K562 (cell line): ENCODE results near the gene CACNA1C. TPM values are rescaled to one million over a fixed set of nuclear protein-coding genes. Genes with fewer than 3 reads are reported as not detected.

Experiments used
- ATF3 ChIP-seq, 2 experiments: fragments of 450-650 bp in 1 of 2; sonication (generic) in 1 of 2; formaldehyde crosslinking in 1 of 2; IDR thresholded peaks in 1 of 2; conservative IDR thresholded peaks in 1 of 2; 2 replicates each; pipeline versions ENCODE4 v1.6.1 to v1.8.1; 2016 to 2023; ENCODE audit warnings: mild to moderate bottlenecking in 2 of 2, moderate library complexity in 2 of 2, inconsistent platforms in 1 of 2, missing genetic modification reagents in 1 of 2
- CHD7 ChIP-seq: fragments of 200-600 bp; sonication (generic); IDR thresholded peaks from one replicate; pipeline ENCODE4 v1.6.1; 2012; ENCODE audit warnings: mild to moderate bottlenecking, low read depth, low read length, inconsistent platforms
- MAZ ChIP-seq, 2 experiments: fragments of 450-650 bp in 1 of 2; sonication (generic) in 1 of 2; formaldehyde crosslinking; IDR thresholded peaks in 1 of 2; conservative IDR thresholded peaks in 1 of 2; 2 replicates each; pipeline versions ENCODE4 v1.4.0 to v1.5.0; 2020; ENCODE audit warnings: mild to moderate bottlenecking in 1 of 2, missing genetic modification reagents in 1 of 2
- NCOA1 ChIP-seq: fragments of 450-650 bp; IDR thresholded peaks from 2 replicates; pipeline ENCODE4 v1.6.1; 2016; ENCODE audit warnings: low read depth
- ZNF609 ChIP-seq: sonication (generic); formaldehyde crosslinking; IDR thresholded peaks from 2 replicates; pipeline ENCODE4 v1.8.1; 2023; ENCODE audit warnings: missing genetic modification reagents, mild to moderate bottlenecking, borderline replicate concordance
- ZNF77 ChIP-seq: fragments of 250-450 bp; sonication (Bioruptor Pico); IDR thresholded peaks from 2 replicates; pipeline ENCODE4 v1.5.0; 2020
- polyA plus RNA-seq, 8 experiments: library from polyadenylated mRNA; depleted of rRNA in 4 of 8; stranded (reverse) in 5 of 8; unstranded in 3 of 8; fragments of >200 nt; fragmentation: Nextera tagmentation in 2 of 8; fragmentation: Illumina TruSeq in 1 of 8; extraction: Ambion mirVana in 2 of 8; extraction: Trizol in 1 of 8; gene quantifications; 2 replicates each; pipeline versions ENCODE4 v1.2.1 to v1.2.3, GENCODE V29; 2011 to 2014; ENCODE audit warnings: inconsistent platforms in 1 of 8, missing spikeins in 1 of 8
- total RNA-seq, 7 experiments: library from RNA; depleted of rRNA in 6 of 7; stranded (reverse); fragments of >200 nt in 6 of 7; fragmentation: Illumina TruSeq in 2 of 7; extraction: Trizol in 2 of 7; gene quantifications; 2 replicates each; pipeline versions ENCODE4 v1.2.1 to v1.2.3, GENCODE V29; 2011 to 2021; ENCODE audit warnings: low replicate concordance in 1 of 7

Gene CACNA1C
- total and polyA plus RNA-seq, 9 of the 15 experiments (the other 6 are each of a cell fraction or from before 2014, with no cell fraction given) = not detected

GRCh38 chr12:2248087-2248900 is 195.5 kb downstream of the CACNA1C start (continued):
- no peak for TF ChIP-seq CHD7
- no peak for TF ChIP-seq ZNF609 (CRISPR knock-in tag)
- no peak for TF ChIP-seq NCOA1
- no peak for TF ChIP-seq ATF3 (IDR thresholded peaks at IDR 0.05)
- TF ChIP-seq ATF3 (CRISPR knock-in tag; conservative IDR thresholded peaks at IDR 0.05) = no peak
- TF ChIP-seq MAZ (CRISPR knock-in tag; conservative IDR thresholded peaks at IDR 0.05 in 1 of 2, IDR thresholded peaks at IDR 0.05 in 1 of 2) = no peak
- no peak for TF ChIP-seq ZNF77 (CRISPR knock-in tag)
